ENCODE results near the gene NEK9. TPM values are rescaled to one million over a fixed set of nuclear protein-coding genes. Genes with fewer than 3 reads are reported as not detected.

NEK9 gene
- total RNA-seq, 2 donors from 2014 or later = 49.5 to 57.3 TPM

GRCh38 chr14:75139185-75139584 lies 12.3 kb upstream of the NEK9 start:
- no peak for DNase-seq
- H3K27ac ChIP-seq = no peak overlapping the region
- H3K4me3 ChIP-seq = no peak overlapping the region
- H3K36me3 ChIP-seq = no peaks in the 10 kb centered on the region
- H3K9me3 ChIP-seq = no peaks in the 10 kb centered on the region
- peaks cover 9% of the 10 kb centered on the region for H3K4me1 ChIP-seq
- intact Hi-C loops (cut with DNase I) = no loop called here
- no peak for TF ChIP-seq CTCF (IDR thresholded peaks at IDR 0.05)
- H3K9ac ChIP-seq (ENCODE audit: low read depth in 2 of 2, low read length in 2 of 2) = no peak overlapping the region
- no peaks in the 10 kb centered on the region for H3K27me3 ChIP-seq

DNA sequence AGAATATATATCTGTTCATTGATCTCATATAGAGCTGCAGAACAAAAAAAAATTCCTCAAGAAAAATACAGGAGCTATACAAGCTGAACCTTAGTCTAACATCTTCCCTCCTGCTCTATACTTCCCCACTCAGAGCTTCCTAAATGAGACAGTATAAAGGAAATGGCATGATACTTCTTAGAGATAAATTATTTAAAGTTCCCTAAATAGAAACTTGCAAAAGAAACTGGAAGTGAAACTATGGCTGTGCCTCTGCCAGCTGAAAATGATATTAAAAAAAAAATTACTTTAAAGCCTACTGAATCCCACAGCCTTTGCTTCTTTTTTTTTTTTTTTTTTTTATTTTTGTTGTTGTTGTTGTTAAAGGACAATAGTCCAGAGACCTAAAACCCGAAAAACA lies 11.6 kb upstream of the NEK9 start:
- TF ChIP-seq CTCF (IDR thresholded peaks at IDR 0.05) = no peak
- Histone ChIP-seq H3K36me3 (no peaks in the 10 kb centered on the region), H3K4me1 (peaks cover 9% of the 10 kb centered on the region), H3K27ac (peak overlapping the region; percentile 5), H3K4me3 (no peak overlapping the region), H3K27me3 (no peaks in the 10 kb centered on the region), H3K9me3 (no peaks in the 10 kb centered on the region), H3K9ac (ENCODE audit: low read depth in 2 of 2, low read length in 2 of 2) (no peak overlapping the region)
- intact Hi-C loops (cut with DNase I) = no loop called here
- DNase-seq = no peak

DNA sequence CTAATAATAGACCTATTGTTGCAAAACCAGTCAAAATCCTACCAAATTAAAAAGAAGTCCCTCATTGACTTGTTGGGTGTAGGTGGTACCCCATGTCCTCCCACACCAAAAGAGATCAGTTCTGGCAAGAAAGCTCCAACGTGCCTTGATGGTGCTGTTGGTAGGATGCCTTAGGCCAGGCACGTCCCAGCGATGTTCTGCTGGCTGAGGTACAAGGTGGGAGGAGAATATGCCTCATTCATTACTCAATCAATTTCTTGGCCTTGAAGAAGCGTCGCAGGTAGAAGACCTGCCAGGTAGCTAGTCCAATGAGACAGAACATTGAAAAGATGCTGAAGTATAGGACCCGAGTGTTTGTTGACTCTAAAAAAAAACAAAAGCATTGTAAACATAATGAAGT lies 7.8 kb upstream of the NEK9 start:
- H3K9me3 ChIP-seq = no peaks in the 10 kb centered on the region
- H3K4me1 ChIP-seq = peaks cover 3% of the 10 kb centered on the region
- no peak overlapping the region for H3K9ac ChIP-seq (ENCODE audit: low read depth in 2 of 2, low read length in 2 of 2)
- H3K4me3 ChIP-seq = no peak overlapping the region
- no peak overlapping the region for H3K27ac ChIP-seq
- DNase-seq = no peak
- H3K36me3 ChIP-seq = no peaks in the 10 kb centered on the region
- H3K27me3 ChIP-seq = no peaks in the 10 kb centered on the region
- intact Hi-C loops (cut with DNase I) = loop anchor here (5.0 kb wide), 1 partner anchor 523 kb away; no protein-coding TSS in a partner anchor
- TF ChIP-seq CTCF (IDR thresholded peaks at IDR 0.05) = no peak

DNA sequence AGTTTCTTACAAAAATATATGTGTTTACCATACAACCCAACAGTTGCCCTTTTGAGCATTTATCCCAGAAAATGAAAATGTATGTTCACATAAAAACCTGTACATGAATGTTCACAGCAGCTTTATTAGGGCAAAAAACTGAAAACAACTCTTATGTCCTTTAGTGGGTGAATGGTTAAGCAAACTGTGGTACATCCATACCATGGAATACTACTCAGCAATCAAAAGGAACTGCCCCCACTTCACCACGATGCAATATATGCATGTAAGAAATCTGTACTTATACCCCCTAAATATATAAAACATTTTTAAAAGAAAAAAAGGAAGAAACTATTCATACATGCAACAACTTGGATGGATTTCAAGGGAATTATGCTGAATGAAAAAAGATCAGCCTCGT lies 6.7 kb upstream of the NEK9 start:
- DNase-seq = no peak
- intact Hi-C loops (cut with DNase I) = loop anchor here (2.0 to 5.0 kb wide), 2 partner anchors 169 to 524 kb away; no protein-coding TSS in a partner anchor
- no peak for TF ChIP-seq CTCF (IDR thresholded peaks at IDR 0.05)
- Histone ChIP-seq H3K9me3 (no peaks in the 10 kb centered on the region), H3K4me3 (no peak overlapping the region), H3K27me3 (no peaks in the 10 kb centered on the region), H3K36me3 (no peaks in the 10 kb centered on the region), H3K4me1 (peaks cover 3% of the 10 kb centered on the region), H3K27ac (no peak overlapping the region), H3K9ac (ENCODE audit: low read depth in 2 of 2, low read length in 2 of 2) (no peak overlapping the region)

- peak; percentile 78 for DNase-seq
These were observed 5.7 kb upstream of the NEK9 start for GRCh38 chr14:75132382-75133086.

More at GRCh38 chr14:75132382-75133086, 5.7 kb upstream of the NEK9 start:
- H3K4me1 ChIP-seq = no peaks in the 10 kb centered on the region
- intact Hi-C loops (cut with DNase I) = loop anchor here (2.0 to 5.0 kb wide), 2 partner anchors 170 to 525 kb away; no protein-coding TSS in a partner anchor
- H3K9ac ChIP-seq (ENCODE audit: low read depth in 2 of 2, low read length in 2 of 2) = no peak overlapping the region
- H3K27me3 ChIP-seq = no peaks in the 10 kb centered on the region
- H3K27ac ChIP-seq = peak overlapping the region; percentile 28
- H3K36me3 ChIP-seq = no peaks in the 10 kb centered on the region
- H3K9me3 ChIP-seq = no peaks in the 10 kb centered on the region
- TF ChIP-seq CTCF (IDR thresholded peaks at IDR 0.05) = peak; percentile 65
- no peak overlapping the region for H3K4me3 ChIP-seq
